ENCODE data around the gene SH3GL1.

The SH3GL1 gene, protein sequence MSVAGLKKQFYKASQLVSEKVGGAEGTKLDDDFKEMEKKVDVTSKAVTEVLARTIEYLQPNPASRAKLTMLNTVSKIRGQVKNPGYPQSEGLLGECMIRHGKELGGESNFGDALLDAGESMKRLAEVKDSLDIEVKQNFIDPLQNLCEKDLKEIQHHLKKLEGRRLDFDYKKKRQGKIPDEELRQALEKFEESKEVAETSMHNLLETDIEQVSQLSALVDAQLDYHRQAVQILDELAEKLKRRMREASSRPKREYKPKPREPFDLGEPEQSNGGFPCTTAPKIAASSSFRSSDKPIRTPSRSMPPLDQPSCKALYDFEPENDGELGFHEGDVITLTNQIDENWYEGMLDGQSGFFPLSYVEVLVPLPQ

DNA sequence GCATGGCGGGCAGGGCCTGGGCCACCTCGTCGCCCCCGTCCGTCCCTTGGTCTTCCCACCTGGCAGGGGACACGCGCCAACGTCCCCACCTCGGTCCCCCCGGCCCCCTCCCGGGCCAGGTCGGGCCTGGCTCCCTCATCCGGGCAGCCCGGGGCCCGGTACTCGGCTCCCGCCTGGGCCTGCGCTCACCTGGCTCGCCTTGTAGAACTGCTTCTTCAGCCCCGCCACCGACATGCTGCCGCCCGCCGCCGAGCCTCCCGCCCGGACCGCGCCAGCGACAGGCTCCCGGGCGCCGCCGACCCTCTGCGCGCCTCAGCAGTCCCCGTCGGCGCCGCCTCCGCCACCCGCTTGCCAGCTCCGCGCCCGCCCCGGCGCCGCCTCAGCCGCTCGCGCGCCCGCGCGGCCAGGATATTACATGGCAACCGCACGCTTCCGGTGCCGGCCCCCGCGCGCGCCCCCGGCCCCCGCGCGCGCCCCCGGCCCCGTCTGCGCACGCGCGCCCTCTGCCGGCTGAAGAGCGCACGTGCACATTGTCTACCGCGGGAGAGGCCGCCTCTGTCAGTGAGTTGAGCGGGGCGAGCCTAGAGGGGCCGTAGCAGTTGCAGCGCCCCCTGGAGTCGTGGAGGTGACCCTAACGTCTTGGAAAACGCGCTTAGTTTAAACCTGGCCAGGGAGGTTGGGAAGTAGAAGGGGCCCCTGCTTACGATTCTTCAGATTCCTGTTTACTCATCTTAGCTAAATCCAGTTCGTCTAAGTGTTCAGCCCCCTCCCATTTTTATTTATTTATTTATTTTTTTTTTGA, at the start of gene SH3GL1:
Gene SH3GL1, minus strand, starts transcription at position 413 of the 802 bp plus-strand sequence. Its CDS starts 179 bp downstream, at position 234.
- ATAC-seq (ENCODE audit: low read depth) (peak; percentile 57), DNase-seq (ENCODE audit: low spot score) (peak; percentile 67)
- TF ChIP-seq, protein P1, sequence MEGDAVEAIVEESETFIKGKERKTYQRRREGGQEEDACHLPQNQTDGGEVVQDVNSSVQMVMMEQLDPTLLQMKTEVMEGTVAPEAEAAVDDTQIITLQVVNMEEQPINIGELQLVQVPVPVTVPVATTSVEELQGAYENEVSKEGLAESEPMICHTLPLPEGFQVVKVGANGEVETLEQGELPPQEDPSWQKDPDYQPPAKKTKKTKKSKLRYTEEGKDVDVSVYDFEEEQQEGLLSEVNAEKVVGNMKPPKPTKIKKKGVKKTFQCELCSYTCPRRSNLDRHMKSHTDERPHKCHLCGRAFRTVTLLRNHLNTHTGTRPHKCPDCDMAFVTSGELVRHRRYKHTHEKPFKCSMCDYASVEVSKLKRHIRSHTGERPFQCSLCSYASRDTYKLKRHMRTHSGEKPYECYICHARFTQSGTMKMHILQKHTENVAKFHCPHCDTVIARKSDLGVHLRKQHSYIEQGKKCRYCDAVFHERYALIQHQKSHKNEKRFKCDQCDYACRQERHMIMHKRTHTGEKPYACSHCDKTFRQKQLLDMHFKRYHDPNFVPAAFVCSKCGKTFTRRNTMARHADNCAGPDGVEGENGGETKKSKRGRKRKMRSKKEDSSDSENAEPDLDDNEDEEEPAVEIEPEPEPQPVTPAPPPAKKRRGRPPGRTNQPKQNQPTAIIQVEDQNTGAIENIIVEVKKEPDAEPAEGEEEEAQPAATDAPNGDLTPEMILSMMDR (IDR thresholded peaks at IDR 0.05; ENCODE audit: poor library complexity, severe bottlenecking), result peak; percentile 98
- Histone ChIP-seq H3K4me1 (ENCODE audit: insufficient read depth, poor library complexity, severe bottlenecking) (peaks cover 23% of the 10 kb centered on the region), H3K27me3 (ENCODE audit: insufficient read depth, poor library complexity, severe bottlenecking) (no peaks in the 10 kb centered on the region), H3K36me3 (ENCODE audit: low read depth) (peaks cover 52% of the 10 kb centered on the region), H3K27ac (ENCODE audit: poor library complexity, severe bottlenecking) (peak within 1 kb of the TSS; percentile 64), H3K9me3 (ENCODE audit: severe bottlenecking) (no peaks in the 10 kb centered on the region), H3K4me3 (ENCODE audit: severe bottlenecking) (peak within 1 kb of the TSS; percentile 97)

DNA sequence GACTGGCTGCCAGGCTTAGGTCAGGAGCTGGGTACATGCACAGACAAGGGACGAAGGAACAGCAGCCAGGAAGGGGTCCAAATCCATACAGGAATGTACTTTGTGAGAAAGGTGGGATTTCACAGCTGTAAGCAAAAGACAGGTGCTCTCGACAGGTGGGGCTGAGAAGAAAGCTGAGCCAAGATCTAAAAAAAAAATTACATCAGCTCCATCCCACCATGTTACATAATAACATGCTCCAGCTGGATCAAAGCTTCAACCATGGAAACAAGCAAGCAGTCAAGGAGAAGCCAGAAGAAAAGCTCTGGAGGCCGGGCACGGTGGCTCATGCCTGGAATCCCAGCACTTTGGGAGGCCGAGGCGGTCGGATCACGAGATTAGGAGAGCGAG, 49.3 kb upstream of the SH3GL1 start:
- peaks cover 83% of the 10 kb centered on the region for H3K36me3 ChIP-seq (ENCODE audit: low read depth)
- peaks cover under 1% of the 10 kb centered on the region for H3K4me1 ChIP-seq (ENCODE audit: insufficient read depth, poor library complexity, severe bottlenecking)
- no peak for DNase-seq (ENCODE audit: low spot score)
- no peaks in the 10 kb centered on the region for H3K9me3 ChIP-seq (ENCODE audit: severe bottlenecking)
- no peaks in the 10 kb centered on the region for H3K27me3 ChIP-seq (ENCODE audit: insufficient read depth, poor library complexity, severe bottlenecking)
- TF ChIP-seq, protein P1 (IDR thresholded peaks at IDR 0.05; ENCODE audit: poor library complexity, severe bottlenecking), result no peak
- no peak for ATAC-seq (ENCODE audit: low read depth)
- H3K4me3 ChIP-seq (ENCODE audit: severe bottlenecking), result no peak overlapping the region
- H3K27ac ChIP-seq (ENCODE audit: poor library complexity, severe bottlenecking), result no peak overlapping the region

DNA sequence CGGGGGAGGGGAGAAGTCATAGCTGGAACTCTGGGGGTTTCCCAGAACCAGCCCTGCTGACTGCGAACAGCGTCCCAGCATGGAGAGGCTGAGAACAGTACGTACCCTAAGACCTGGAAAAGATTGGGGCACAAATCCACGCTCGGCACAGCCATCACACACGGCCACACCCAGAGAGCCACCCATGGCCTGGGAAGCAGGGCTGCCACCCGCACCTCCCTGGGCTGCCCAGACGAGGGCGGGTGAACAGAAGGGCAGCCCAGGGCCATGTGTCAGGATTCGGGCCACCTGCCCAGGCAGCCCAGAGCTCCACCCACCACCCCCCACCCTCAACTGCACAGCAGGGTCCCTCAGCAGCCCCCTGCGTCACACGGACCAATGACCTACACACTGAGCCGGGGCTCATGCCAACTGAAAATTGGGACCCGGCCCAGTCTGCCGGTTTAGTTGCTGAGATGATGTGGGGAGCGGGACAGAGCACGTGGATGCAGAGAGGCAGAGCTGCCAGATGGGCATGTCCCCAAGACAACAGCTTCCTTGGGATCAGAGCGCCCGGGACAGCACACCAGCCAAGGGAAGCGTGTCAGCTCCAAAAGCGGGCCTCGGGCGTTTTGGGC, 48.8 kb upstream of the SH3GL1 start:
- no peaks in the 10 kb centered on the region for H3K4me1 ChIP-seq (ENCODE audit: insufficient read depth, poor library complexity, severe bottlenecking)
- no peak overlapping the region for H3K27ac ChIP-seq (ENCODE audit: poor library complexity, severe bottlenecking)
- DNase-seq (ENCODE audit: low spot score) (no peak), ATAC-seq (ENCODE audit: low read depth) (no peak)
- H3K9me3 ChIP-seq (ENCODE audit: severe bottlenecking), result no peaks in the 10 kb centered on the region
- H3K27me3 ChIP-seq (ENCODE audit: insufficient read depth, poor library complexity, severe bottlenecking), result no peaks in the 10 kb centered on the region
- H3K36me3 ChIP-seq (ENCODE audit: low read depth), result peaks cover 79% of the 10 kb centered on the region
- no peak overlapping the region for H3K4me3 ChIP-seq (ENCODE audit: severe bottlenecking)
- TF ChIP-seq, protein P1 (IDR thresholded peaks at IDR 0.05; ENCODE audit: poor library complexity, severe bottlenecking), result no peak

DNA sequence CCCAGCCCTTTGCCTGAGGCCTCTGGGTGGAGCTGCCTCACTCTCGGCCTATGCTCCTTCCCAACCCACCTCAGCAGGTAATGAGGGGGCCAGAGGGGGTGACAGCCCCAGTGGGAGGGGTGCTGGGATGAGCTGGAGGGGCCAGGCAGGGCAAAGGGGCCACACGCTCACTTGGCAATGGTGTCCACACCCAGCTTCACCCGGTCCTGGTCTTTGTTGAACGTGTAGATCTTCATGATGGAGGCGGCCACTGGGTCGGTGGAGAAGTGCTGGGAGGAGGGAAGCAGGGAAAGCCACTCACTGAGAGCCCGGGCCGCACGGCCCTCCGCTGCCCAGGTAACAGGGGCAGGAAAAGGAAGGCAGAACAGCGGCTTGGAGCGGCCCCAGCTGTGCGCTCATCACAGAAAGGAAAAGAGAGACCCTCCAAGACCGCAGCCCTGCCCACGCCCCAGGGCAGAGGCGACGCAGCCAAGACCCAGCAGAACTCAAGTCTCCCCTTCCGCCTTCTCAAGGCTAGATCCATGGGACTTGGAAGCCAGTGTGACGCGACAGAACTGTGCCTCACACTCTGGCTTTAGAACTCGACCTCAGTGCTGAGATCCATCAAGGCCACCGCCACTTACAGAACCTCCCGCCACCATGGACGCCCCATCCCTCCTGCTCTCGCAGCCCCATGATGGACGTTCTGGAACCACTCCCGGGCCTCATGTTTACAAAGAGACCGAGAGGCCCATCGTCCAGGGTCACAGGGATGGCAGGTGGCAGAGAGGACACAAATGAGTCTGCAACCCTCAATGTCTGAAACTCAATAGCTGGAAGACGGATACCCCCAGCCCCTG, 48.0 kb upstream of the SH3GL1 start:
- Histone ChIP-seq H3K27ac (ENCODE audit: poor library complexity, severe bottlenecking) (no peak overlapping the region), H3K36me3 (ENCODE audit: low read depth) (peaks cover 72% of the 10 kb centered on the region), H3K9me3 (ENCODE audit: severe bottlenecking) (no peaks in the 10 kb centered on the region), H3K27me3 (ENCODE audit: insufficient read depth, poor library complexity, severe bottlenecking) (no peaks in the 10 kb centered on the region), H3K4me1 (ENCODE audit: insufficient read depth, poor library complexity, severe bottlenecking) (no peaks in the 10 kb centered on the region), H3K4me3 (ENCODE audit: severe bottlenecking) (no peak overlapping the region)
- DNase-seq (ENCODE audit: low spot score) (no peak), ATAC-seq (ENCODE audit: low read depth) (no peak)
- TF ChIP-seq, protein P1 (IDR thresholded peaks at IDR 0.05; ENCODE audit: poor library complexity, severe bottlenecking), result no peak

Measured in RWPE2 (cell line).